HL-60/S4 treated with phorbol 12-myristate 13-acetate at 8.2 ng/mL for 4 days and 3 days (cell line): Measurements from ENCODE around the gene DUSP2.

ENCODE experiments used
- in situ Hi-C: fragments of 300-500 bp; cut with MboI; formaldehyde crosslinking; loops from 2 replicates; pipeline ENCODE4 v1.15.0; 2022; ENCODE audit warnings: low sequenced_read_pairs

Gene DUSP2

DNA sequence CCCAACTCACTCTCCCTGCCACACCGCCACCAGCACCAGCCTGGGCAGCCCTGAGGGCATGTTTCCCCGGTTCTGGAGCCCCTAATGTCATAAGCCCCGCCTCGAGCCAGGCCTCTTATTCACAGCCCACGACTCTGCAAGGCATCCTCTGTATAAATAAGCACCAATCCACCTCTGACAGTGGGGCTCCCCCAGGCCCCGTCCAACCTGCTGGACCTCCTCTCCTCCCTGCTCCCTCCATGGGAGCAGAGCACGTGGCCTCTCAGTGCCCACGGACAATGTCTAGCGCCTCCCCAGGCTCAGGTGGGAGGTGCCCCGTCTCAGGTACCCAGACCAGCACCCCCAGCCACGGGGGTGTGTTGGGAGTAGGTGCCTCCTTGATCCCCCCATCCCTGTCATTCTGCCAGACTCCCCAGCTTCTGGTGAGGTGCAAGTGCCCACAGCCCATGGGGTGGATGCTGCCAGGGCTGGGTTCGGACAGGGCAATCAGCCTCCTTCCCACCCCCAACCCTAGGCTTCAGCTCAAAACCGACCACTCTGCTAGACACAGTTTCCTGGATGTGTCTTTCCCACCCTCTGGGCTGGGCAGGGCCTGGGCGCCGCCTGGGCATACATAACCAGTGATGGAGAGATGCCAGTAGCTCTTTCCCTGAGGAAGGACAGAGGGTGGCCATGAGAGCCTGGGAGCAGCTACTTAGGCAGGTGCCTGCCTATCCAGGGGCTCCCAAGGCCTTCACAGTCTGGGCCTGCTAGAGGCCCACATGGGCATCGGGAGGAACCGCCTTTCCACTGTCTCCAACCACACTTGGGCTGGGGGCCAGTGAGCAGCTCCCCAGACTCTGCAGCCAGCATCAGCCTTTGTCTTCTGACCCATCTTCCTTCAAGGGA lies 27.3 kb downstream of the DUSP2 start:
- in situ Hi-C loops, result loop anchor here (25.0 kb wide), 1 partner anchor 106 kb away; no protein-coding TSS in a partner anchor

GRCh38 chr2:96116879-96117533 lies 28.2 kb downstream of the DUSP2 start:
- in situ Hi-C loops, result loop anchor here (25.0 kb wide), 1 partner anchor 105 kb away; no protein-coding TSS in a partner anchor

DNA sequence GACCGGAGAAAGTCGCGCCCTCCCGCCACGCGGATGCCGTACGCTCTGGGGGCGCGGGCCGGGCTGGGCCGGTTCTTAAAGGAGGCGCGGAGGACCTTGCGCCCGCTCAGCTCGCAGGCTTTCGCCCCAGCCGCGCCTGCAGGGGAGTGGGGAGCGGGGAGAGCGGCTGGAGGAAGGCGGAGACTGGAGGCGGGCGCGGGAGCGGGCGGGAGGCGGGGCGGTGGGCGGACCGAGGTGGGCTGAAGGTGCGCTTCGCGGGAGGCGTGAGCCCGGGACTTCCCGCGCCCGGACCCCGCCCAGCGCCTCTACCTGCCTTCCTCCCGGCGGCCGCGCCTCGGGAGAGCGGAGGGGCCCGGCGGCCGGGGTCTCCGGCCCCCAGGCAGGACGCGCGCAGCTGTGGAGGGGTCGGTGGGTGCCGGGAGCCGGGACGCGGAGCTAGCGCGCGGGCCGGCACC lies 28.8 kb downstream of the DUSP2 start, which contains the start of gene ADRA2B:
Gene ADRA2B, minus strand, starts transcription at position 148 of the 455 bp plus-strand sequence. CDS start 422 bp downstream, outside the sequence.
- in situ Hi-C loops, result loop anchor here (25.0 kb wide), 1 partner anchor 104 kb away; no protein-coding TSS in a partner anchor

- in situ Hi-C loops, result loop anchor here (25.0 kb wide), 1 partner anchor 104 kb away; no protein-coding TSS in a partner anchor
These were observed 29.4 kb downstream of the DUSP2 start for GRCh38 chr2:96115631-96116423.

DNA sequence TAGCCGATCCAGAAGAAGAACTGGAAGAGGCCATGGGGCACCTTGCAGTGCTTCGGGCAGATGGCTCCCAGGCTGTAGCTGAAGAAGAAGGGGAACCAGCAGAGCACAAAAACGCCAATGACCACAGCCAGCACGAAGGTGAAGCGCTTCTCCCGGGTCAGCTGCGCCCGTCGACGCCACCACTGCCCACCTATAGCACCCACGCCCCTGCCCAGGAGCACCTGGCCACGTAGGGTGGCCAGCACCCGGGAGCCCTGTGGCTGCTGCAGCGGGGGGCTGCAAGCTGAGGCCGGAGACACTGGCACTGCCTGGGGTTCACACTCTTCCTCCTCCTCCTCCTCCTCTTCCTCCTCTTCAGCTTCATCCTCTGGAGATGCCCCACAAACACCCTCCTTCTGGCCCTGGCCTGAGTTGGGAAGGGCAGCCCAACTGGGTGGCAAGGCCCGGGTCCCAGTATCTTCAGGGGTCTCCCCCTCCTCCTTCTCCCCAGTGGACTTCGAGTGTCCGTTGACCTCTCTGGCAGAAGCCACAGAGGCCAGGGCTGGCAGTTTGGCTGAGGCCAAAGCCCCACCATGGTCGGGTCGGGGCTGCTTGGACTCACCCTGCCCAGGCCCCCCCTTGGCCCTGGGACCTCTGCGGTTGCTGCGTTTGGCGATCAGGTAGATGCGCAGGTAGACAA lies 30.2 kb downstream of the DUSP2 start:
- in situ Hi-C loops, result loop anchor here (25.0 kb wide), 1 partner anchor 103 kb away; no protein-coding TSS in a partner anchor

- in situ Hi-C loops, result loop anchor here (25.0 kb wide), 1 partner anchor 102 kb away; no protein-coding TSS in a partner anchor
These were observed 30.7 kb downstream of the DUSP2 start for GRCh38 chr2:96114546-96114902.

GRCh38 chr2:96113951-96114350 lies 31.3 kb downstream of the DUSP2 start:
- in situ Hi-C loops, result loop anchor here (25.0 kb wide), 1 partner anchor 102 kb away; no protein-coding TSS in a partner anchor

GRCh38 chr2:96113367-96113677 lies 31.9 kb downstream of the DUSP2 start:
- in situ Hi-C loops, result loop anchor here (25.0 kb wide), 1 partner anchor 101 kb away; no protein-coding TSS in a partner anchor

DNA sequence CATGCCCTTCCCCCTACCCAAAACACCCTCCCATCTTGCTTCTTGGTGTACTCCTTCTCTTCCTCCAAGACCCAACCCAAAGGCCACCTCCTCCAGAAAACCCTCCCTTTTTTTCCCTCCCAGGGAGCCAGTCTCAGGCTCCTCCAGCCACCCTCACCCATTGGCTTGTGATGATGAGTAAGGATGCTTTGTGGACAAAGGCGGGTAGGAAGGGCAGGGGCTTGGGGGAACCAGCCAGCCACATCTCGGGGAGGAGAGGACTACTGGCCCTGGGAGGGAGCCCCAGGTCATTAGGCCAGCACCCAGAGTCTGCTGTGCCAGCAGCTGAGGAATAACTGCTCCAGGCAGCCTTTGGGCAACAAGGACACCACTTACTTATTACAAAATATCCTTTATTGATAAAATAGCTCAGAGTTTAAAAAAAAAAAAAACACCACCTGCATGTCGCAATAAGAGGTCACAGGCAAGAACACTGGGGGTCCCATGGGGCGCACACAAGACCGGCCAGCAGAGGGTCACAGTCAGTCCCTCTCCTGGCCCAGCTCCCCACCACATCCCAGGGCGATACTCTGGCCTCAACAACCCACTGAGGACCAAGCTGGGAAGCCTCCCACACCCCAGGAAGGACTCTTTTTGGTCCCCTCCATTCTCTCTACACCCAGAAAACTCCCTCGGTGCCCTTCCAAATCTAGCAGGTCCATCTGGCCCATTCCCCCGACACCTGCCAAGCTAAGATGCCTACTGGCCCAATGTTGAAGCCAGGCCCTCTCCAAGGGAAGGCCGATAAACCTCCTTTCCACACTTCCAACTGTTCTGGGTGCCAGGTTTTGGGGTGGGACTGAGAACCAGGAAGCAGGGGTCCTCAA lies 32.5 kb downstream of the DUSP2 start:
- in situ Hi-C loops, result loop anchor here (25.0 kb wide), 1 partner anchor 100 kb away; no protein-coding TSS in a partner anchor

GRCh38 chr2:96111823-96112500 lies 33.3 kb downstream of the DUSP2 start:
- in situ Hi-C loops, result loop anchor here (25.0 kb wide), 1 partner anchor 100 kb away; no protein-coding TSS in a partner anchor

DNA sequence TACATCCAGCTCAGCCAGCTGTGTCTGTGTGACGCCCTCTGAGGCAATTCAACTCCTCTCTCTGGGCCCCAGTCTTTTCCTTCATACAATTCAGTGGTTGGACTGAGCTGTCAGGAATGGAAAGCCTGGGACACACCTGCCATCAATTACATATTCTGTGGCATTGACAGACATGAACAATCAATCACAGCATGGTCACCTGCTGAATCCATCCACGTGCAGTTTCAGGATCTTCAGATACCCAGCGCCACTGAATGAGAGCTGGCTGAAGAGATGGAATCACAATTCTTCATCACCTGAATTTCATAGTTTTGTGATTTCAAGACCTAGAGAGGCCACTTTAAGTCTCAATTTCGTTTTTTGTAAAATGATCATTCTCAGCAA lies 34.0 kb downstream of the DUSP2 start:
- in situ Hi-C loops, result loop anchor here (25.0 kb wide), 1 partner anchor 99 kb away; no protein-coding TSS in a partner anchor

DNA sequence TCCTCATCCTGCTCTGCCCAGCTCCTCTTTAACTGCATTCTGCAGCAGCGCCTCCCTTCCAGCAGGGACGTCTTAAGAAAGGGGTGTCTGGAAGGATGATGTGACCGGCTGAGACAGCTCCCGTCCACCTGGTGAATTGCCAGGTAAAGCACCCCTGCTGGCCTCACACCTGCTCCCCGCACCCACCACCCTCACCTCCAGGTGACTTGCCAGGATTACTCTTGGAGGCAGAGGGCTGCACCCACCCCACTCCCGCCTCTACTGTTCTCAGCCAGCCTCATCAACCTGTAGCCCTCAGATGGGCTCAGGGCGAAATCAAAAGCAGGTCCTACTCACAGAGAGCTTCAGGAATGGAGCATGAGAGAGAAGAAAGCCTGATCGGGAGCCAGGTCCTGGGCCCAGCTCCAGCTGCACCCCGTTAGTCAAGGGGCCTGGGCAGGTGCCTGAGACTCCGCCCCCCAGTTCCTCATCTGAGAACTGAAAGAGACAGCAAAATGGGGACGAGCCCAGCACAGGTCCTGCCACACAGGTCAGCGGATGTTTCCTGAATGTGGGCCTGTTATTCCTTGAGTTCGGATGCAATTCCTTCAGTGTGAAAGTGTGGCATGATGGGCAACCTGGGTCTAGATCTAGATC lies 34.5 kb downstream of the DUSP2 start:
- in situ Hi-C loops, result loop anchor here (25.0 kb wide), 1 partner anchor 98 kb away; no protein-coding TSS in a partner anchor

GRCh38 chr2:96109931-96110511 lies 35.2 kb downstream of the DUSP2 start:
- in situ Hi-C loops, result loop anchor here (25.0 kb wide), 1 partner anchor 98 kb away; no protein-coding TSS in a partner anchor

DNA sequence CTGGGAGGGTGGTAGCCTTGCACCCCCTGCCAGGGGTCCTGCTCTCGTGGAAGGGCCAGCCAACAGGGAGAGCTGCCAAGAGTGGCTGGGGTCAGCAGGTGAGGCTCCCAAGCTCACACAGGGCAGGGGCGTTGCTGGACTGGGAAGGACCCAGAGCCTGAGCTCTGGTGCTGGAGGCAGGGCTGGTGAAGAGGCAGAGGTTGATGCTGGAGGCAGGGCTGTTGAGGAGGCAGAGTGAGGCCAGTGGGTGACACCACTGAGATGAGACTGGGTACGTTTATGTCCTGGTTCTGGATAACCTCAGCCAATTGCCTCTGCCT lies 35.9 kb downstream of the DUSP2 start:
- in situ Hi-C loops, result loop anchor here (25.0 kb wide), 1 partner anchor 97 kb away; no protein-coding TSS in a partner anchor

- in situ Hi-C loops, result loop anchor here (25.0 kb wide), 1 partner anchor 96 kb away; no protein-coding TSS in a partner anchor
These were observed 36.5 kb downstream of the DUSP2 start for GRCh38 chr2:96108541-96109360.

DNA sequence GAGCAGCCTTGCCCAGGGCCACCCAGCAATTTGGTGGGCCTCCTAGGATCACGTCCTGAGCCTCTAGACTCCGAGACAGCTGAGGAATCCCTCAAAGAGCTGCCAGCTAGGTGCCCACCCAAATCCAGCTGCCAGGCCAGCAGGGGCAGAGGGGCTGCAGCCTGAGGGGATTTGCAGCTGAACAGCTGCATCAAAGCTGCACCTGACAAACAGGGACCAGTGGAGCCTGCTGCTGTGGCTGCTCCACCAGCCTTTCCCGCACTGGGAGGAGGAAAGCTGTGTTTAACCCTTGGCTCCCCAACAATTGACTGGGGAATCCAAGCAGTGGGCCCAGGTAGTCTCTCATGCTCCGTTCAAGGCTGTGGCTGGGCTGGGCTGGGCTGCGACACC lies 37.1 kb downstream of the DUSP2 start:
- in situ Hi-C loops, result loop anchor here (25.0 kb wide), 1 partner anchor 96 kb away; no protein-coding TSS in a partner anchor

- in situ Hi-C loops, result loop anchor here (25.0 kb wide), 1 partner anchor 95 kb away; no protein-coding TSS in a partner anchor
These were observed 37.6 kb downstream of the DUSP2 start for GRCh38 chr2:96107708-96108065.
